RWPE1 (cell line): Measurements from ENCODE around the gene GRB2.

Source experiments
- CTCF ChIA-PET: fragments of 350-600 bp; sonication (Branson Sonifier 250); formaldehyde crosslinking; extraction: SDS; loops from one replicate; lab custom pipeline; 2021; lab: Yijun Ruan, JAX
- POLR2A ChIA-PET: fragments of 400-600 bp; formaldehyde crosslinking; extraction: SDS; loops from one replicate; lab custom pipeline; 2020; ENCODE audit warnings: antibody characterized with exemption; ENCODE audit not compliant: low non-redundant PET; lab: Yijun Ruan, JAX
- DNase-seq: peaks from one replicate; pipeline ENCODE4 v3.0.0; 2012; ENCODE audit warnings: low spot score
- H3K27ac ChIP-seq: fragments of 450-650 bp; 2 replicates; pipeline ENCODE4 v1.5.1; 2017
- CTCF ChIP-seq: fragments of 450-650 bp; conservative IDR thresholded peaks from 2 replicates; pipeline ENCODE4 v1.5.1; 2017; ENCODE audit warnings: low read depth, mild to moderate bottlenecking

GRB2 gene

GRCh38 chr17:75317671-75318070 lies 87.8 kb downstream of the GRB2 start:
- POLR2A ChIA-PET, result no interaction called here
- no peak for DNase-seq
- CTCF ChIA-PET, result no interaction called here
- H3K27ac ChIP-seq, result no peak overlapping the region
- TF ChIP-seq CTCF, result no peak

- no peak for TF ChIP-seq CTCF
- POLR2A ChIA-PET, result no interaction called here
- CTCF ChIA-PET, result interaction anchor here (0.6 kb wide), 1 partner anchor 518 kb away, joined by 3 read pairs; no protein-coding TSS in a partner anchor
- DNase-seq, result no peak
- H3K27ac ChIP-seq, result peak overlapping the region; percentile 38
These were observed 89.2 kb downstream of the GRB2 start for GRCh38 chr17:75316253-75316652.

- peak overlapping the region; percentile 38 for H3K27ac ChIP-seq
- DNase-seq, result no peak
- ChIA-PET POLR2A (no interaction called here), CTCF (interaction anchor here (0.6 kb wide), 1 partner anchor 15 kb away, joined by 6 read pairs; no protein-coding TSS in a partner anchor)
- TF ChIP-seq CTCF, result no peak
These were observed 89.8 kb downstream of the GRB2 start for GRCh38 chr17:75315541-75316243.

- CTCF ChIA-PET, result interaction anchor here (0.6 kb wide), 2 partner anchors 26 to 863 kb away, joined by 3 to 4 read pairs; no protein-coding TSS in a partner anchor
- POLR2A ChIA-PET, result no interaction called here
- TF ChIP-seq CTCF, result no peak
- DNase-seq, result no peak
- peak overlapping the region; percentile 52 for H3K27ac ChIP-seq
These were observed 91.4 kb downstream of the GRB2 start for GRCh38 chr17:75313941-75314551.

GRCh38 chr17:75308732-75309629 lies 96.5 kb downstream of the GRB2 start:
- no peak for TF ChIP-seq CTCF
- H3K27ac ChIP-seq, result peak overlapping the region; percentile 1; the same call in 1 of the 2 replicates
- ChIA-PET POLR2A (interaction anchor here (0.6 kb wide), 1 partner anchor 41 kb away, joined by 4 read pairs; no protein-coding TSS in a partner anchor), CTCF (interaction anchor here (0.6 to 0.9 kb wide), 2 partner anchors 147 to 873 kb away, joined by 3 to 5 read pairs; partner anchors contain the start of gene TMEM94)
- DNase-seq, result no peak
